ENCODE data around the gene OR13J1.
"Not testable (repeated sequence)": the region's sequence is repeated elsewhere in the genome, so short reads cannot be mapped to it uniquely, and the experiment has no call there.

The OR13J1 gene

GRCh38 chr9:35870351-35870923 is at the start of gene OR13J1:
Gene OR13J1, minus strand, starts transcription at chr9:35870401. Its CDS starts 0 bp downstream, at chr9:35870401.
- no peak for DNase-seq (ENCODE audit: low spot score)

GRCh38 chr9:35919212-35920008 is 49.2 kb upstream of the OR13J1 start:
- DNase-seq (ENCODE audit: low spot score) = no peak

- DNase-seq (ENCODE audit: low spot score) = no peak
These were observed 48.6 kb upstream of the OR13J1 start for GRCh38 chr9:35918780-35919179.

GRCh38 chr9:35917261-35917660 is 47.1 kb upstream of the OR13J1 start:
- no peak for DNase-seq (ENCODE audit: low spot score)

GRCh38 chr9:35915681-35916294 is 45.6 kb upstream of the OR13J1 start:
- no peak for DNase-seq (ENCODE audit: low spot score)

GRCh38 chr9:35914301-35914807 is 44.2 kb upstream of the OR13J1 start:
- no peak for DNase-seq (ENCODE audit: low spot score)

GRCh38 chr9:35913429-35913828 is 43.2 kb upstream of the OR13J1 start:
- not testable (repeated sequence) for DNase-seq (ENCODE audit: low spot score)

- DNase-seq (ENCODE audit: low spot score) = no peak
These were observed 42.7 kb upstream of the OR13J1 start for GRCh38 chr9:35912791-35913400.

- DNase-seq (ENCODE audit: low spot score) = no peak
These were observed 41.5 kb upstream of the OR13J1 start for GRCh38 chr9:35911690-35912089.

GRCh38 chr9:35910613-35911359 is 40.6 kb upstream of the OR13J1 start:
- no peak for DNase-seq (ENCODE audit: low spot score)

GRCh38 chr9:35909687-35910612 is 39.7 kb upstream of the OR13J1 start:
- no peak for DNase-seq (ENCODE audit: low spot score)

GRCh38 chr9:35909274-35909673 is 39.1 kb upstream of the OR13J1 start, which contains the start of gene SPAAR:
Gene SPAAR, plus strand, starts transcription at chr9:35909490. Its CDS starts 974 bp downstream, at chr9:35910464.
- no peak for DNase-seq (ENCODE audit: low spot score)

GRCh38 chr9:35908504-35909125 is 38.4 kb upstream of the OR13J1 start:
- no peak for DNase-seq (ENCODE audit: low spot score)

- no peak for DNase-seq (ENCODE audit: low spot score)
These were observed 37.7 kb upstream of the OR13J1 start for GRCh38 chr9:35907711-35908503.

- no peak for DNase-seq (ENCODE audit: low spot score)
These were observed 36.9 kb upstream of the OR13J1 start for GRCh38 chr9:35906923-35907699.

GRCh38 chr9:35905912-35906679 is 35.9 kb upstream of the OR13J1 start, which contains the start of gene HRCT1:
Gene HRCT1, plus strand, starts transcription at chr9:35906202. Its CDS starts 86 bp downstream, at chr9:35906288.
- peak; percentile 26 for DNase-seq (ENCODE audit: low spot score)

GRCh38 chr9:35905051-35905781 is 35.0 kb upstream of the OR13J1 start:
- no peak for DNase-seq (ENCODE audit: low spot score)

Data from putamen (tissue), 1 donor.